ENCODE results near the gene MAMDC4.

DNA sequence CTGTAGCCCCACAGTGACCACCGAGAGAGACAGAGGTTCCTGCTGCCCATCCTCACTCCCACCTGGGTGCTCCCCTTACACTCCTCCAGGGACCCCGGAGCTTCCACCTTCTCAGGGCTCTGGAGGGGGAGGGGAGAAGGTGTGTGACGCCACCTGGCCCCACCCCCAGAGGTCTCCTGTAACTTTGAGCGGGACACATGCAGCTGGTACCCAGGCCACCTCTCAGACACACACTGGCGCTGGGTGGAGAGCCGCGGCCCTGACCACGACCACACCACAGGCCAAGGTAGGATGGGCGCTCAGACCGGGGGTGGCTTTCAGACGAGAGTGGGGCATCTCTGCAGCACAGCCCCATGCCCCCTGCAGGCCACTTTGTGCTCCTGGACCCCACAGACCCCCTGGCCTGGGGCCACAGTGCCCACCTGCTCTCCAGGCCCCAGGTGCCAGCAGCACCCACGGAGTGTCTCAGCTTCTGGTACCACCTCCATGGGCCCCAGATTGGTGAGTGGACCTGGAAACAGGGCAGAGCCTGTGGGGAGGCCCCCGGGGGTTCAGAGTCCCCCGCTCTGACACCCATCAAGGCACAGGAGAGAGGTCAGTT is 4.5 kb downstream of the MAMDC4 start:
- TF ChIP-seq EZH2 (IDR thresholded peaks at IDR 0.05; ENCODE audit: low read depth, low read length, severe bottlenecking) (no peak), GABPA (IDR thresholded peaks at IDR 0.05; ENCODE audit: borderline replicate concordance, insufficient read depth, low read length) (no peak), SUZ12 (IDR thresholded peaks at IDR 0.05; ENCODE audit: low read length) (no peak), CHD2 (IDR thresholded peaks at IDR 0.05; ENCODE audit: low read length) (no peak), ZNF274 (IDR thresholded peaks at IDR 0.05; ENCODE audit: borderline replicate concordance, extremely low read depth, low read length) (no peak), RXRA (IDR thresholded peaks at IDR 0.05; ENCODE audit: insufficient read depth, low read depth, low read length) (no peak), TAF7 (optimal IDR thresholded peaks at IDR 0.05; ENCODE audit: borderline replicate concordance, low read depth, low read length) (no peak), POLR2A (IDR thresholded peaks at IDR 0.05; ENCODE audit: control extremely low read depth in 1 of 2, low read depth in 2 of 2, low read length in 2 of 2) (no peak), EP300 (IDR thresholded peaks at IDR 0.05; ENCODE audit: borderline replicate concordance in 1 of 2, low read depth in 2 of 2, low read length in 2 of 2) (no peak), TCF12 (IDR thresholded peaks at IDR 0.05; ENCODE audit: low read depth, low read length) (no peak)
- TF ChIP-seq, protein P1, sequence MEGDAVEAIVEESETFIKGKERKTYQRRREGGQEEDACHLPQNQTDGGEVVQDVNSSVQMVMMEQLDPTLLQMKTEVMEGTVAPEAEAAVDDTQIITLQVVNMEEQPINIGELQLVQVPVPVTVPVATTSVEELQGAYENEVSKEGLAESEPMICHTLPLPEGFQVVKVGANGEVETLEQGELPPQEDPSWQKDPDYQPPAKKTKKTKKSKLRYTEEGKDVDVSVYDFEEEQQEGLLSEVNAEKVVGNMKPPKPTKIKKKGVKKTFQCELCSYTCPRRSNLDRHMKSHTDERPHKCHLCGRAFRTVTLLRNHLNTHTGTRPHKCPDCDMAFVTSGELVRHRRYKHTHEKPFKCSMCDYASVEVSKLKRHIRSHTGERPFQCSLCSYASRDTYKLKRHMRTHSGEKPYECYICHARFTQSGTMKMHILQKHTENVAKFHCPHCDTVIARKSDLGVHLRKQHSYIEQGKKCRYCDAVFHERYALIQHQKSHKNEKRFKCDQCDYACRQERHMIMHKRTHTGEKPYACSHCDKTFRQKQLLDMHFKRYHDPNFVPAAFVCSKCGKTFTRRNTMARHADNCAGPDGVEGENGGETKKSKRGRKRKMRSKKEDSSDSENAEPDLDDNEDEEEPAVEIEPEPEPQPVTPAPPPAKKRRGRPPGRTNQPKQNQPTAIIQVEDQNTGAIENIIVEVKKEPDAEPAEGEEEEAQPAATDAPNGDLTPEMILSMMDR (IDR thresholded peaks at IDR 0.05; ENCODE audit: control extremely low read depth in 1 of 3, insufficient read depth in 1 of 3, low read depth in 1 of 3, low read length in 3 of 3) = no peak
- TF ChIP-seq, protein P2, sequence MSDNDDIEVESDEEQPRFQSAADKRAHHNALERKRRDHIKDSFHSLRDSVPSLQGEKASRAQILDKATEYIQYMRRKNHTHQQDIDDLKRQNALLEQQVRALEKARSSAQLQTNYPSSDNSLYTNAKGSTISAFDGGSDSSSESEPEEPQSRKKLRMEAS (IDR thresholded peaks at IDR 0.05) = no peak

Measured in H1 (cell line).